A549 (cell line): ENCODE data around the gene USH1G. TPM values are rescaled to one million over a fixed set of nuclear protein-coding genes. Genes with fewer than 3 reads are reported as not detected.
A peak's percentile ranks its signal among the peaks of the same experiment; 100 is the strongest.

Experiments used
- ATAC-seq, 2 experiments: fragments of 200-7000 bp in 1 of 2; fragments of >200 bp in 1 of 2; cut with Nextera tagmentation in 1 of 2; cut with Tn5 transposase in 1 of 2; 3 replicates each; pipeline versions ENCODE4 v1.8.0 to v1.9.1; 2018 to 2020; ENCODE audit warnings: mild to moderate bottlenecking in 1 of 2, moderate library complexity in 1 of 2
- CTCF ChIA-PET: fragments of 300-600 bp; sonication (Branson Sonifier 250); formaldehyde crosslinking; extraction: SDS; loops from one replicate; lab custom pipeline; 2021; ENCODE audit warnings: antibody characterized with exemption, inconsistent platforms; lab: Yijun Ruan, JAX
- POLR2A ChIA-PET: fragments of 350-600 bp; formaldehyde crosslinking; extraction: SDS; loops from one replicate; lab custom pipeline; 2021; ENCODE audit warnings: antibody characterized with exemption, inconsistent platforms; lab: Yijun Ruan, JAX
- DNase-seq, 2 experiments: peaks; one replicate each; pipeline versions ENCODE4 v3.0.0 to v3.0.0-alpha.2; 2011 to 2016; ENCODE audit warnings: low read depth in 1 of 2, low spot score in 1 of 2
- FAIRE-seq: peaks from 2 replicates; lab custom pipeline; 2011; peaks lifted over from hg19 to GRCh38; lab: Jason Lieb, UNC
- H3K27ac ChIP-seq, 2 experiments: fragments of >200 bp; sonication (Bioruptor Twin); formaldehyde crosslinking; 3 replicates each; pipeline ENCODE4 v1.5.1; 2016 to 2017
- H3K4me1 ChIP-seq: fragments of >200 bp; sonication (Bioruptor Twin); formaldehyde crosslinking; 3 replicates; pipeline ENCODE4 v1.6.1; 2016
- H3K4me2 ChIP-seq: fragments of >200 bp; sonication (Bioruptor Twin); formaldehyde crosslinking; 3 replicates; pipeline ENCODE4 v1.6.1; 2016
- H3K4me3 ChIP-seq: fragments of >200 bp; sonication (Bioruptor Twin); formaldehyde crosslinking; 3 replicates; pipeline ENCODE4 v1.5.1; 2016
- H3K9me3 ChIP-seq: fragments of >200 bp; sonication (Bioruptor Twin); formaldehyde crosslinking; 3 replicates; pipeline ENCODE4 v1.6.1; 2016
- CEBPB ChIP-seq, 2 experiments: fragments of >200 bp in 1 of 2; sonication (Bioruptor Twin) in 1 of 2; formaldehyde crosslinking in 1 of 2; IDR thresholded peaks; 2 replicates each; pipeline ENCODE4 v1.6.1; 2012 to 2016
- CHD2 ChIP-seq: fragments of 150-350 bp; IDR thresholded peaks from 2 replicates; pipeline ENCODE4 v1.6.1; 2014; ENCODE audit warnings: low read length; ENCODE audit not compliant: partially characterized antibody
- CHD4 ChIP-seq: fragments of 200-600 bp; sonication (generic); IDR thresholded peaks from 2 replicates; pipeline ENCODE4 v1.6.1; 2016; ENCODE audit warnings: antibody characterized with exemption, mild to moderate bottlenecking, borderline replicate concordance
- EHF ChIP-seq: fragments of 250-450 bp; sonication (Bioruptor Pico); IDR thresholded peaks from 2 replicates; pipeline ENCODE4 v1.5.0; 2020; ENCODE audit warnings: mild to moderate bottlenecking
- ELK1 ChIP-seq: fragments of 150-350 bp; IDR thresholded peaks from 2 replicates; pipeline ENCODE4 v1.6.1; 2014; ENCODE audit warnings: low read depth, mild to moderate bottlenecking, low read length
- ESRRA ChIP-seq: fragments of 150-350 bp; IDR thresholded peaks from 2 replicates; pipeline ENCODE4 v1.6.1; 2014; ENCODE audit warnings: mild to moderate bottlenecking, low read length, borderline replicate concordance
- FOSB ChIP-seq: fragments of 250-450 bp; sonication (Bioruptor Pico); IDR thresholded peaks from 2 replicates; pipeline ENCODE4 v1.5.0; 2020; ENCODE audit warnings: mild to moderate bottlenecking, moderate library complexity
- HOXA7 ChIP-seq: fragments of 250-450 bp; sonication (Bioruptor Pico); IDR thresholded peaks from 2 replicates; pipeline ENCODE4 v1.5.0; 2020; ENCODE audit warnings: mild to moderate bottlenecking, moderate library complexity
- JUN ChIP-seq, 2 experiments: fragments of >200 bp; sonication (Bioruptor Twin); formaldehyde crosslinking; IDR thresholded peaks; 2 replicates in 1 of 2; 3 replicates in 1 of 2; pipeline ENCODE4 v1.6.1; 2016 to 2017
- JUNB ChIP-seq: fragments of >200 bp; sonication (Bioruptor Twin); formaldehyde crosslinking; IDR thresholded peaks from 2 replicates; pipeline ENCODE4 v1.6.1; 2016
- KDM5A ChIP-seq: fragments of 200-600 bp; sonication (generic); IDR thresholded peaks from 2 replicates; pipeline ENCODE4 v1.6.1; 2016; ENCODE audit warnings: antibody characterized with exemption, mild to moderate bottlenecking
- MAX ChIP-seq: IDR thresholded peaks from 2 replicates; pipeline ENCODE4 v1.6.1; 2012
- MAZ ChIP-seq: fragments of 150-350 bp; IDR thresholded peaks from 2 replicates; pipeline ENCODE4 v1.6.1; 2014; ENCODE audit warnings: antibody characterized with exemption, low read depth, low read length, borderline replicate concordance
- MYC ChIP-seq: IDR thresholded peaks from 2 replicates; pipeline ENCODE4 v1.6.1; 2012; ENCODE audit warnings: mild to moderate bottlenecking, inconsistent platforms, low read length, improper control_type of control experiment, borderline replicate concordance
- NFE2L2 ChIP-seq: fragments of 150-350 bp; conservative IDR thresholded peaks from 2 replicates; pipeline ENCODE4 v1.6.1; 2014; ENCODE audit warnings: low read length
- NR3C1 ChIP-seq: fragments of >200 bp; sonication (Bioruptor Twin); formaldehyde crosslinking; IDR thresholded peaks from 3 replicates; pipeline ENCODE4 v1.6.1; 2017
- PBX3 ChIP-seq: IDR thresholded peaks from 2 replicates; pipeline ENCODE4 v1.6.1; 2012
- PHF8 ChIP-seq: fragments of 200-600 bp; sonication (generic); IDR thresholded peaks from 2 replicates; pipeline ENCODE4 v1.6.1; 2016; ENCODE audit warnings: low read depth, mild to moderate bottlenecking, antibody characterized with exemption, moderate library complexity, borderline replicate concordance
- POLR2A ChIP-seq: IDR thresholded peaks from 2 replicates; pipeline ENCODE4 v1.6.1; 2012; ENCODE audit warnings: mild to moderate bottlenecking, low read length
- POLR2AphosphoS2 ChIP-seq: conservative IDR thresholded peaks from 2 replicates; pipeline ENCODE4 v1.6.1; 2012; ENCODE audit warnings: low read length, improper control_type of control experiment, inconsistent platforms
- RARB ChIP-seq: fragments of 250-450 bp; sonication (Bioruptor Pico); IDR thresholded peaks from 2 replicates; pipeline ENCODE4 v1.8.0; 2021; ENCODE audit warnings: mild to moderate bottlenecking, moderate library complexity
- REST ChIP-seq: fragments of 200-600 bp; sonication (generic); IDR thresholded peaks from 2 replicates; pipeline ENCODE4 v1.6.1; 2016; ENCODE audit warnings: antibody characterized with exemption, mild to moderate bottlenecking, moderate library complexity
- RFX5 ChIP-seq: fragments of 450-650 bp; IDR thresholded peaks from 2 replicates; pipeline ENCODE4 v1.7.1; 2014; ENCODE audit warnings: antibody characterized with exemption, mild to moderate bottlenecking, moderate library complexity
- RNF2 ChIP-seq: fragments of 200-600 bp; sonication (generic); IDR thresholded peaks from 2 replicates; pipeline ENCODE4 v1.6.1; 2016; ENCODE audit warnings: low read depth, mild to moderate bottlenecking, antibody characterized with exemption, moderate library complexity, borderline replicate concordance
- SREBF2 ChIP-seq: fragments of 450-650 bp; IDR thresholded peaks from 2 replicates; pipeline ENCODE4 v1.6.1; 2014; ENCODE audit warnings: mild to moderate bottlenecking, moderate library complexity
- TFCP2L1 ChIP-seq: fragments of 250-450 bp; sonication (Bioruptor Pico); IDR thresholded peaks from 2 replicates; pipeline ENCODE4 v1.5.0; 2021; ENCODE audit warnings: mild to moderate bottlenecking
- TP53 ChIP-seq: fragments of 250-450 bp; sonication (Bioruptor Pico); IDR thresholded peaks from 2 replicates; pipeline ENCODE4 v1.5.0; 2021; ENCODE audit warnings: mild to moderate bottlenecking, moderate library complexity
- USF2 ChIP-seq: fragments of 450-650 bp; IDR thresholded peaks from 2 replicates; pipeline ENCODE4 v1.6.1; 2014; ENCODE audit warnings: antibody characterized with exemption
- WGBS: methylation state at CpG from one replicate; pipeline ENCODE4 v1.1.6; 2017; ENCODE audit errors: missing lambda C conversion rate; 5-methylcytosine and 5-hydroxymethylcytosine counted together
- polyA plus RNA-seq, 4 experiments: library from polyadenylated mRNA; depleted of rRNA in 3 of 4; stranded (reverse); fragments of >200 nt; fragmentation: RNase III in 1 of 4; extraction: RNeasy Plus Mini Kit Qiagen cat#74134 plus additional on column Dnase treatment in 1 of 4; gene quantifications; 2 replicates in 3 of 4; 3 replicates in 1 of 4; pipeline ENCODE4 v1.2.3, GENCODE V29; 2011 to 2017
- TF ChIP-seq, protein P1 (sequence below): fragments of >200 bp; sonication (Bioruptor Twin); formaldehyde crosslinking; IDR thresholded peaks from 3 replicates; pipeline ENCODE4 v1.6.1; 2016
- TF ChIP-seq, protein P2 (sequence below): IDR thresholded peaks from 2 replicates; pipeline ENCODE4 v1.6.1; 2012; ENCODE audit warnings: low read depth, borderline replicate concordance

USH1G gene
- polyA plus RNA-seq, 2 of the 4 experiments (the other 2 are of a cell fraction), result 0.09 to 0.12 TPM

GRCh38 chr17:74873037-74873873, 49.8 kb downstream of the USH1G start:
- FAIRE-seq (peak; percentile 93), DNase-seq (peak; percentile 100), ATAC-seq (peak; percentile 92 to 96)
- Histone ChIP-seq H3K4me2 (peak overlapping the region; percentile 86), H3K4me1 (peaks cover 22% of the 10 kb centered on the region), H3K27ac (peak overlapping the region; percentile 91 to 94), H3K4me3 (peak overlapping the region; percentile 69), H3K9me3 (no peaks in the 10 kb centered on the region)
- ChIA-PET POLR2A (interaction anchor here (0.5 to 2.4 kb wide), 64 partner anchors 9 to 520 kb away, joined by 3 to 43 read pairs (median 4); partner anchors contain the start of genes CDR2L, FADS6, GRIN2C and HID1), CTCF (interaction anchor here (0.6 to 42.4 kb wide), 11 partner anchors 15 to 760 kb away, joined by 3 to 1302 read pairs (median 5); partner anchors contain the start of genes FADS6, GRIN2C, NAT9 and OTOP2)
- TF ChIP-seq ESRRA (peak; percentile 13; the same call in 1 of the 2 replicates), RNF2 (no peak), JUN (IDR thresholded peaks at IDR 0.05) (peak; percentile 88 to 89; a peak in 4 of 5 replicates), EHF (no peak; the same call in 1 of the 2 replicates), CEBPB (IDR thresholded peaks at IDR 0.05) (peak; percentile 80 to 91), PHF8 (peak; percentile 99), POLR2AphosphoS2 (no peak), SREBF2 (peak; percentile 32; the same call in 1 of the 2 replicates), TP53 (CRISPR knock-in tag) (peak; percentile 93), POLR2A (peak; percentile 96), USF2 (peak; percentile 99), FOSB (CRISPR knock-in tag) (peak; percentile 71; the same call in 1 of the 2 replicates), TFCP2L1 (CRISPR knock-in tag) (no peak), PBX3 (peak; percentile 43; the same call in 1 of the 2 replicates), ELK1 (no peak), RARB (CRISPR knock-in tag) (peak; percentile 63; the same call in 1 of the 2 replicates), MAZ (peak; percentile 66; the same call in 1 of the 2 replicates), RFX5 (peak; percentile 69), MYC (0 out of 2 replicates have a peak, but pooled peaks have one; percentile 9), JUNB (no peak), MAX (peak; percentile 85), CHD4 (no peak), REST (no peak; the same call in 1 of the 2 replicates), KDM5A (peak; percentile 41; the same call in 1 of the 2 replicates), NFE2L2 (0 out of 2 replicates have a peak, but pooled peaks have one; percentile 2), CHD2 (peak; percentile 25), HOXA7 (CRISPR knock-in tag) (peak; percentile 54; the same call in 1 of the 2 replicates), NR3C1 (no peak)
- TF ChIP-seq, protein P1, sequence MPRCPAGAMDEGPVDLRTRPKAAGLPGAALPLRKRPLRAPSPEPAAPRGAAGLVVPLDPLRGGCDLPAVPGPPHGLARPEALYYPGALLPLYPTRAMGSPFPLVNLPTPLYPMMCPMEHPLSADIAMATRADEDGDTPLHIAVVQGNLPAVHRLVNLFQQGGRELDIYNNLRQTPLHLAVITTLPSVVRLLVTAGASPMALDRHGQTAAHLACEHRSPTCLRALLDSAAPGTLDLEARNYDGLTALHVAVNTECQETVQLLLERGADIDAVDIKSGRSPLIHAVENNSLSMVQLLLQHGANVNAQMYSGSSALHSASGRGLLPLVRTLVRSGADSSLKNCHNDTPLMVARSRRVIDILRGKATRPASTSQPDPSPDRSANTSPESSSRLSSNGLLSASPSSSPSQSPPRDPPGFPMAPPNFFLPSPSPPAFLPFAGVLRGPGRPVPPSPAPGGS, result peak; percentile 90
- TF ChIP-seq, protein P2, sequence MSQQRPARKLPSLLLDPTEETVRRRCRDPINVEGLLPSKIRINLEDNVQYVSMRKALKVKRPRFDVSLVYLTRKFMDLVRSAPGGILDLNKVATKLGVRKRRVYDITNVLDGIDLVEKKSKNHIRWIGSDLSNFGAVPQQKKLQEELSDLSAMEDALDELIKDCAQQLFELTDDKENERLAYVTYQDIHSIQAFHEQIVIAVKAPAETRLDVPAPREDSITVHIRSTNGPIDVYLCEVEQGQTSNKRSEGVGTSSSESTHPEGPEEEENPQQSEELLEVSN, result peak; percentile 95
- WGBS, result 1% methylated on average over 39 of the region's 55 CpGs
